GM12878 (cell line): ENCODE data around the gene F2RL1. TPM values are rescaled to one million over a fixed set of nuclear protein-coding genes. Genes with fewer than 3 reads are reported as not detected.

ENCODE experiments used
- ATF7 ChIP-seq: fragments of 450-650 bp; IDR thresholded peaks from 2 replicates; pipeline ENCODE4 v1.6.1; 2016; ENCODE audit warnings: low read depth, mild to moderate bottlenecking
- CHD2 ChIP-seq: IDR thresholded peaks from 2 replicates; pipeline ENCODE4 v1.6.1; 2011; ENCODE audit warnings: low read depth, low read length, improper control_type of control experiment, borderline replicate concordance
- CHD4 ChIP-seq: fragments of 200-600 bp; sonication (generic); IDR thresholded peaks from 2 replicates; pipeline ENCODE4 v1.6.1; 2016; ENCODE audit warnings: mild to moderate bottlenecking
- FOS ChIP-seq: IDR thresholded peaks from 3 replicates; pipeline ENCODE4 v1.6.1; 2011; ENCODE audit warnings: borderline replicate concordance; ENCODE audit not compliant: insufficient read length; ENCODE audit errors: extremely low read depth
- JUND ChIP-seq: IDR thresholded peaks from 2 replicates; pipeline ENCODE4 v1.6.1; 2012; ENCODE audit warnings: low read depth, mild to moderate bottlenecking, low read length, improper control_type of control experiment, moderate library complexity
- MTA3 ChIP-seq: IDR thresholded peaks from 2 replicates; pipeline ENCODE4 v1.6.1; 2012; ENCODE audit warnings: low read length, inconsistent platforms, borderline replicate concordance
- NRF1 ChIP-seq: conservative IDR thresholded peaks from 2 replicates; pipeline ENCODE4 v1.6.1; 2011; ENCODE audit warnings: mild to moderate bottlenecking, low read depth, low read length, improper control_type of control experiment
- POU2F2 ChIP-seq: IDR thresholded peaks from 3 replicates; pipeline ENCODE4 v1.6.1; 2011; ENCODE audit warnings: low read depth, mild to moderate bottlenecking, low read length, borderline replicate concordance
- RAD21 ChIP-seq: IDR thresholded peaks from 2 replicates; pipeline ENCODE4 v1.6.1; 2011; ENCODE audit warnings: mild to moderate bottlenecking, low read depth, low read length, moderate library complexity; ENCODE audit not compliant: insufficient read depth
- RELA ChIP-seq: fragments of 450-650 bp; IDR thresholded peaks from 2 replicates; pipeline ENCODE4 v1.8.0; 2014; ENCODE audit warnings: borderline replicate concordance; ENCODE audit not compliant: partially characterized antibody
- SMARCA5 ChIP-seq: fragments of 450-650 bp; IDR thresholded peaks from 2 replicates; pipeline ENCODE4 v1.6.1; 2017; ENCODE audit warnings: mild to moderate bottlenecking
- STAT3 ChIP-seq: IDR thresholded peaks from 2 replicates; pipeline ENCODE4 v1.6.1; 2011; ENCODE audit warnings: low read depth, low read length, improper control_type of control experiment
- TARDBP ChIP-seq: IDR thresholded peaks from 2 replicates; pipeline ENCODE4 v1.6.1; 2016; ENCODE audit warnings: borderline replicate concordance
- polyA plus RNA-seq, 11 experiments: library from polyadenylated mRNA; depleted of rRNA in 4 of 11; unstranded in 6 of 11; stranded (reverse) in 5 of 11; fragments of >200 nt; fragmentation: Nextera tagmentation in 4 of 11; fragmentation: Illumina TruSeq in 1 of 11; extraction: Ambion mirVana in 4 of 11; extraction: Trizol in 1 of 11; gene quantifications; 1 replicate in 1 of 11; 2 replicates in 10 of 11; pipeline versions ENCODE4 v1.2.1 to v1.2.3, GENCODE V29; 2011 to 2016; ENCODE audit warnings: inconsistent platforms in 2 of 11, missing spikeins in 2 of 11, low read depth in 1 of 11
- total RNA-seq, 4 experiments: library from RNA; depleted of rRNA in 3 of 4; stranded (reverse); fragments of >200 nt in 3 of 4; fragmentation: Illumina TruSeq in 1 of 4; extraction: Trizol in 1 of 4; gene quantifications; 2 replicates each; pipeline versions ENCODE4 v1.2.1 to v1.2.3, GENCODE V29; 2013 to 2021
- TF ChIP-seq, protein P1 (sequence below): fragments of 150-350 bp; IDR thresholded peaks from 2 replicates; pipeline ENCODE4 v1.6.1; 2014; ENCODE audit warnings: mild to moderate bottlenecking, low read depth, low read length
- TF ChIP-seq, protein P2 (sequence below): fragments of 450-650 bp; conservative IDR thresholded peaks from 2 replicates; pipeline ENCODE4 v1.6.1; 2017; ENCODE audit warnings: mild to moderate bottlenecking, moderate library complexity
- TF ChIP-seq, protein P3 (sequence below): fragments of 450-650 bp; formaldehyde crosslinking; IDR thresholded peaks from 2 replicates; pipeline ENCODE4 v1.4.0; 2020; ENCODE audit warnings: mild to moderate bottlenecking, moderate library complexity

The F2RL1 gene
- total and polyA plus RNA-seq, 10 of the 15 experiments (the other 5 are each of a cell fraction or from before 2014, with no cell fraction given): 0.04 to 0.10 TPM; not detected in 8

DNA sequence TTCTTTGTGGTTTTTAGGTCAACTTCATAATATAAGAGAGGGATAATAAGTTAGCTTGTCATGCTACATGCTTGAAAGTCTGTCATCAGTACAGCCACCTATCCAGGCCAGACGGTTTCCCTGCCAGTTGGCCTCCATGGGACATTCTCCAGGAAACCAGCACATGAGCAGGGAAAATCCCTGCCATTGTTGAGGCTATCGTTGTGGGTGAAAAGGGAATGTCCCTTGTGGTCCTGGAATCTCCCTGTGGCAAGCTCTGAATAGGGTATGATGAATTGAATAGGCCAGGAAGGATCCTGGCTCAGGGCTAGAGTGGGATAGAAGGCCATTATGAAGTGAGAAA, 12.3 kb downstream of the F2RL1 start (continued):
- TF ChIP-seq, protein P1, sequence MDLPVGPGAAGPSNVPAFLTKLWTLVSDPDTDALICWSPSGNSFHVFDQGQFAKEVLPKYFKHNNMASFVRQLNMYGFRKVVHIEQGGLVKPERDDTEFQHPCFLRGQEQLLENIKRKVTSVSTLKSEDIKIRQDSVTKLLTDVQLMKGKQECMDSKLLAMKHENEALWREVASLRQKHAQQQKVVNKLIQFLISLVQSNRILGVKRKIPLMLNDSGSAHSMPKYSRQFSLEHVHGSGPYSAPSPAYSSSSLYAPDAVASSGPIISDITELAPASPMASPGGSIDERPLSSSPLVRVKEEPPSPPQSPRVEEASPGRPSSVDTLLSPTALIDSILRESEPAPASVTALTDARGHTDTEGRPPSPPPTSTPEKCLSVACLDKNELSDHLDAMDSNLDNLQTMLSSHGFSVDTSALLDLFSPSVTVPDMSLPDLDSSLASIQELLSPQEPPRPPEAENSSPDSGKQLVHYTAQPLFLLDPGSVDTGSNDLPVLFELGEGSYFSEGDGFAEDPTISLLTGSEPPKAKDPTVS: no peak
- TF ChIP-seq JUND: no peak
- TF ChIP-seq POU2F2: no peak
- no peak for TF ChIP-seq CHD2
- TF ChIP-seq, protein P2, sequence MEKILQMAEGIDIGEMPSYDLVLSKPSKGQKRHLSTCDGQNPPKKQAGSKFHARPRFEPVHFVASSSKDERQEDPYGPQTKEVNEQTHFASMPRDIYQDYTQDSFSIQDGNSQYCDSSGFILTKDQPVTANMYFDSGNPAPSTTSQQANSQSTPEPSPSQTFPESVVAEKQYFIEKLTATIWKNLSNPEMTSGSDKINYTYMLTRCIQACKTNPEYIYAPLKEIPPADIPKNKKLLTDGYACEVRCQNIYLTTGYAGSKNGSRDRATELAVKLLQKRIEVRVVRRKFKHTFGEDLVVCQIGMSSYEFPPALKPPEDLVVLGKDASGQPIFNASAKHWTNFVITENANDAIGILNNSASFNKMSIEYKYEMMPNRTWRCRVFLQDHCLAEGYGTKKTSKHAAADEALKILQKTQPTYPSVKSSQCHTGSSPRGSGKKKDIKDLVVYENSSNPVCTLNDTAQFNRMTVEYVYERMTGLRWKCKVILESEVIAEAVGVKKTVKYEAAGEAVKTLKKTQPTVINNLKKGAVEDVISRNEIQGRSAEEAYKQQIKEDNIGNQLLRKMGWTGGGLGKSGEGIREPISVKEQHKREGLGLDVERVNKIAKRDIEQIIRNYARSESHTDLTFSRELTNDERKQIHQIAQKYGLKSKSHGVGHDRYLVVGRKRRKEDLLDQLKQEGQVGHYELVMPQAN: no peak
- no peak for TF ChIP-seq NRF1
- no peak for TF ChIP-seq CHD4
- TF ChIP-seq, protein P3, sequence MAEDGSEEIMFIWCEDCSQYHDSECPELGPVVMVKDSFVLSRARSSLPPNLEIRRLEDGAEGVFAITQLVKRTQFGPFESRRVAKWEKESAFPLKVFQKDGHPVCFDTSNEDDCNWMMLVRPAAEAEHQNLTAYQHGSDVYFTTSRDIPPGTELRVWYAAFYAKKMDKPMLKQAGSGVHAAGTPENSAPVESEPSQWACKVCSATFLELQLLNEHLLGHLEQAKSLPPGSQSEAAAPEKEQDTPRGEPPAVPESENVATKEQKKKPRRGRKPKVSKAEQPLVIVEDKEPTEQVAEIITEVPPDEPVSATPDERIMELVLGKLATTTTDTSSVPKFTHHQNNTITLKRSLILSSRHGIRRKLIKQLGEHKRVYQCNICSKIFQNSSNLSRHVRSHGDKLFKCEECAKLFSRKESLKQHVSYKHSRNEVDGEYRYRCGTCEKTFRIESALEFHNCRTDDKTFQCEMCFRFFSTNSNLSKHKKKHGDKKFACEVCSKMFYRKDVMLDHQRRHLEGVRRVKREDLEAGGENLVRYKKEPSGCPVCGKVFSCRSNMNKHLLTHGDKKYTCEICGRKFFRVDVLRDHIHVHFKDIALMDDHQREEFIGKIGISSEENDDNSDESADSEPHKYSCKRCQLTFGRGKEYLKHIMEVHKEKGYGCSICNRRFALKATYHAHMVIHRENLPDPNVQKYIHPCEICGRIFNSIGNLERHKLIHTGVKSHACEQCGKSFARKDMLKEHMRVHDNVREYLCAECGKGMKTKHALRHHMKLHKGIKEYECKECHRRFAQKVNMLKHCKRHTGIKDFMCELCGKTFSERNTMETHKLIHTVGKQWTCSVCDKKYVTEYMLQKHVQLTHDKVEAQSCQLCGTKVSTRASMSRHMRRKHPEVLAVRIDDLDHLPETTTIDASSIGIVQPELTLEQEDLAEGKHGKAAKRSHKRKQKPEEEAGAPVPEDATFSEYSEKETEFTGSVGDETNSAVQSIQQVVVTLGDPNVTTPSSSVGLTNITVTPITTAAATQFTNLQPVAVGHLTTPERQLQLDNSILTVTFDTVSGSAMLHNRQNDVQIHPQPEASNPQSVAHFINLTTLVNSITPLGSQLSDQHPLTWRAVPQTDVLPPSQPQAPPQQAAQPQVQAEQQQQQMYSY (CRISPR knock-in tag): no peak
- TF ChIP-seq SMARCA5: no peak
- TF ChIP-seq TARDBP: no peak
- TF ChIP-seq MTA3: no peak
- no peak for TF ChIP-seq RAD21
- TF ChIP-seq FOS: no peak
- peak; percentile 72 for TF ChIP-seq RELA
- TF ChIP-seq STAT3: no peak
- TF ChIP-seq ATF7: no peak; the same call in 1 of the 2 replicates
